Calu3 (cell line): ENCODE results near the gene PCDHA1. TPM values are rescaled to one million over a fixed set of nuclear protein-coding genes. Genes with fewer than 3 reads are reported as not detected.
"Not testable (repeated sequence)": the region's sequence is repeated elsewhere in the genome, so short reads cannot be mapped to it uniquely, and the experiment has no call there.

Experiments
- BruUV-seq: library from RNA; stranded (reverse); fragments of 400-500 nt; replicated peaks from 2 replicates; lab custom pipeline; 2021; lab: Mats Ljungman, UMichigan
- CTCF ChIA-PET: fragments of 300-600 bp; sonication (Branson Sonifier 250); formaldehyde crosslinking; loops from one replicate; lab custom pipeline; 2022; ENCODE audit warnings: antibody characterized with exemption; lab: Charles Lee
- DNase-seq: peaks from one replicate; pipeline ENCODE4 v3.0.0; 2022
- H3K27ac Mint-ChIP-seq: one replicate; pipeline ENCODE4 v1.8.0; 2022; ENCODE audit warnings: mixed read lengths; ENCODE audit not compliant: unreplicated experiment
- H3K27me3 Mint-ChIP-seq: one replicate; pipeline ENCODE4 v1.8.0; 2022; ENCODE audit warnings: mixed read lengths; ENCODE audit not compliant: unreplicated experiment
- H3K36me3 Mint-ChIP-seq: one replicate; pipeline ENCODE4 v1.8.0; 2022; ENCODE audit warnings: mild to moderate bottlenecking, moderate library complexity, mixed read lengths; ENCODE audit not compliant: insufficient read depth, unreplicated experiment
- H3K4me1 Mint-ChIP-seq: one replicate; pipeline ENCODE4 v1.8.0; 2022; ENCODE audit warnings: mild to moderate bottlenecking, low read depth, mixed read lengths; ENCODE audit not compliant: unreplicated experiment
- H3K4me3 Mint-ChIP-seq: one replicate; pipeline ENCODE4 v1.8.0; 2022; ENCODE audit warnings: mild to moderate bottlenecking, low read depth, moderate library complexity, mixed read lengths; ENCODE audit not compliant: unreplicated experiment
- H3K9me3 Mint-ChIP-seq: one replicate; pipeline ENCODE4 v1.8.0; 2022; ENCODE audit warnings: low read depth, mixed read lengths; ENCODE audit not compliant: unreplicated experiment
- CTCF ChIP-seq: fragments of 200-600 bp; IDR thresholded peaks from one replicate; pipeline ENCODE4 v1.8.0; 2022; ENCODE audit warnings: antibody characterized with exemption; ENCODE audit not compliant: unreplicated experiment
- intact Hi-C: fragments of 100-400 bp; cut with micrococcal nuclease; formaldehyde crosslinking; loops from one replicate; pipeline ENCODE4 v1.10.0; 2022; ENCODE audit not compliant: unreplicated experiment
- total RNA-seq: library from RNA; stranded (reverse); gene quantifications from 2 replicates; pipeline ENCODE4 v1.2.3, GENCODE V29; 2022

The PCDHA1 gene
- total RNA-seq, 1 experiment from 2014 or later = 0.83 TPM

- Mint-ChIP-seq H3K27ac (no peak overlapping the region), H3K4me3 (no peak overlapping the region), H3K27me3 (no peaks in the 10 kb centered on the region), H3K9me3 (peaks cover 12% of the 10 kb centered on the region), H3K36me3 (no peaks in the 10 kb centered on the region), H3K4me1 (no peaks in the 10 kb centered on the region)
- TF ChIP-seq CTCF = no peak
- no TSS peak for BruUV-seq
- CTCF ChIA-PET = no interaction called here
- intact Hi-C loops = no loop called here
- no peak for DNase-seq
Observed at GRCh38 chr5:140842798-140843733, 57.1 kb downstream of the PCDHA1 start.

GRCh38 chr5:140848139-140849102, 62.5 kb downstream of the PCDHA1 start, which contains the start of gene PCDHA9:
TSS of gene PCDHA9 (plus strand) at chr5:140848382. CDS start at chr5:140848496, 114 bp downstream.
- intact Hi-C loops = loop anchor here (1.0 kb wide), 1 partner anchor 193 kb away; no protein-coding TSS in a partner anchor
- H3K27me3 Mint-ChIP-seq, H3K27ac Mint-ChIP-seq, H3K9me3 Mint-ChIP-seq, H3K4me1 Mint-ChIP-seq, H3K4me3 Mint-ChIP-seq, DNase-seq, BruUV-seq, CTCF ChIA-PET, H3K36me3 Mint-ChIP-seq: not testable (repeated sequence)

GRCh38 chr5:140849831-140850634, 64.1 kb downstream of the PCDHA1 start:
- H3K36me3 Mint-ChIP-seq, BruUV-seq, intact Hi-C loops, H3K27me3 Mint-ChIP-seq, H3K4me3 Mint-ChIP-seq, H3K4me1 Mint-ChIP-seq, CTCF ChIA-PET, H3K9me3 Mint-ChIP-seq, H3K27ac Mint-ChIP-seq, DNase-seq: not testable (repeated sequence)

GRCh38 chr5:140855772-140856674, 70.1 kb downstream of the PCDHA1 start, which contains the start of gene PCDHA10:
TSS of gene PCDHA10 (plus strand) at chr5:140855897. CDS start at chr5:140856049, 152 bp downstream.
- peaks cover 4% of the 10 kb centered on the region for H3K36me3 Mint-ChIP-seq
- DNase-seq = no peak
- CTCF ChIA-PET = no interaction called here
- H3K4me3 Mint-ChIP-seq = no peak within 1 kb of the TSS
- peaks cover 5% of the 10 kb centered on the region for H3K9me3 Mint-ChIP-seq
- TF ChIP-seq CTCF = no peak
- H3K4me1 Mint-ChIP-seq = no peaks in the 10 kb centered on the region
- no peaks in the 10 kb centered on the region for H3K27me3 Mint-ChIP-seq
- BruUV-seq = no TSS peak
- no peak within 1 kb of the TSS for H3K27ac Mint-ChIP-seq
- intact Hi-C loops = no loop called here
